Stimulated activated CD8-positive, alpha-beta memory T cell treated with anti-CD3 and anti-CD28 coated beads, Interleukin-2, amount 100 ng/mL, for 48 hours (primary cell): Measurements from ENCODE around the gene MACROD2.

Experiments used
- DNase-seq, 2 donors: peaks; one replicate each; pipeline ENCODE4 v3.0.0-alpha.2; 2020; ENCODE audit warnings: low read depth in 2 of 2

Gene MACROD2

GRCh38 chr20:14759979-14760378, 764.7 kb downstream of the MACROD2 start:
- no peak for DNase-seq

- no peak for DNase-seq
Observed at GRCh38 chr20:14761903-14762302, 766.6 kb downstream of the MACROD2 start.

- no peak for DNase-seq
Observed at GRCh38 chr20:14764511-14765369, 769.4 kb downstream of the MACROD2 start.

GRCh38 chr20:14765370-14765701, 770.0 kb downstream of the MACROD2 start:
- DNase-seq = no peak

GRCh38 chr20:14773486-14773885, 778.2 kb downstream of the MACROD2 start:
- DNase-seq = no peak

GRCh38 chr20:14775778-14776177, 780.5 kb downstream of the MACROD2 start:
- DNase-seq = no peak

GRCh38 chr20:14777591-14777990, 782.3 kb downstream of the MACROD2 start:
- no peak for DNase-seq

GRCh38 chr20:14778096-14778495, 782.8 kb downstream of the MACROD2 start:
- DNase-seq = no peak

- DNase-seq = no peak
Observed at GRCh38 chr20:14778875-14779274, 783.6 kb downstream of the MACROD2 start.

- DNase-seq = no peak
Observed at GRCh38 chr20:14780508-14780907, 785.2 kb downstream of the MACROD2 start.

- no peak for DNase-seq
Observed at GRCh38 chr20:14782731-14783130, 787.4 kb downstream of the MACROD2 start.

GRCh38 chr20:14783766-14784165, 788.5 kb downstream of the MACROD2 start:
- no peak for DNase-seq

- no peak for DNase-seq
Observed at GRCh38 chr20:14785065-14785743, 789.9 kb downstream of the MACROD2 start.

- no peak for DNase-seq
Observed at GRCh38 chr20:14790190-14790589, 794.9 kb downstream of the MACROD2 start.

- no peak for DNase-seq
Observed at GRCh38 chr20:14790771-14791620, 795.7 kb downstream of the MACROD2 start.

GRCh38 chr20:14792915-14793314, 797.6 kb downstream of the MACROD2 start:
- DNase-seq = no peak

- no peak for DNase-seq
Observed at GRCh38 chr20:14799545-14800216, 804.4 kb downstream of the MACROD2 start.

GRCh38 chr20:14800707-14801425, 805.5 kb downstream of the MACROD2 start:
- DNase-seq = no peak

GRCh38 chr20:14801591-14802325, 806.4 kb downstream of the MACROD2 start:
- DNase-seq = no peak

GRCh38 chr20:14807224-14807623, 811.9 kb downstream of the MACROD2 start:
- no peak for DNase-seq
